NCI-H526 treated with DMSO at 0.1 percent for 48 hours (cell line): ENCODE data around the gene GNG3.
A peak's percentile ranks its signal among the peaks of the same experiment; 100 is the strongest.
"Not testable (repeated sequence)": the region's sequence is repeated elsewhere in the genome, so short reads cannot be mapped to it uniquely, and the experiment has no call there.

Experiments used
- DNase-seq: peaks from one replicate; lab custom pipeline; 2025; lab: John Stamatoyannopoulos, UW

Gene GNG3

GRCh38 chr11:62716816-62717215, 9.3 kb downstream of the GNG3 start:
- DNase-seq, result no peak

GRCh38 chr11:62719302-62719978, 12.0 kb downstream of the GNG3 start:
- DNase-seq, result no peak

GRCh38 chr11:62721994-62722393, 14.5 kb downstream of the GNG3 start:
- no peak for DNase-seq

- no peak for DNase-seq
These were observed 16.7 kb downstream of the GNG3 start for GRCh38 chr11:62724171-62724570.

- DNase-seq, result no peak
These were observed 18.2 kb downstream of the GNG3 start for GRCh38 chr11:62725646-62726045.

GRCh38 chr11:62726156-62726914, 18.9 kb downstream of the GNG3 start:
- no peak for DNase-seq

- no peak for DNase-seq
These were observed 19.4 kb downstream of the GNG3 start for GRCh38 chr11:62726915-62727164.

GRCh38 chr11:62727165-62727871, 19.8 kb downstream of the GNG3 start, which contains the start of gene HNRNPUL2:
Gene HNRNPUL2, minus strand, starts transcription at chr11:62727457. Its CDS starts 301 bp downstream, at chr11:62727156.
- DNase-seq, result peak; percentile 99

GRCh38 chr11:62727872-62728170, 20.3 kb downstream of the GNG3 start:
- peak; percentile 98 for DNase-seq

GRCh38 chr11:62728171-62728988, 20.9 kb downstream of the GNG3 start, which contains the start of gene TTC9C:
Gene TTC9C, plus strand, starts transcription at chr11:62728486. Its CDS starts 363 bp downstream, at chr11:62728849.
- peak; percentile 83 for DNase-seq

GRCh38 chr11:62730076-62730475, 22.6 kb downstream of the GNG3 start:
- DNase-seq, result not testable (repeated sequence)

GRCh38 chr11:62732830-62733229, 25.4 kb downstream of the GNG3 start:
- DNase-seq, result no peak

- no peak for DNase-seq
These were observed 29.7 kb downstream of the GNG3 start for GRCh38 chr11:62737196-62737595.

GRCh38 chr11:62747475-62748160, 40.1 kb downstream of the GNG3 start:
- peak; percentile 88 for DNase-seq

GRCh38 chr11:62749931-62750330, 42.5 kb downstream of the GNG3 start:
- DNase-seq, result not testable (repeated sequence)

GRCh38 chr11:62752177-62752785, 44.8 kb downstream of the GNG3 start:
- no peak for DNase-seq

GRCh38 chr11:62752994-62753735, 45.7 kb downstream of the GNG3 start:
- DNase-seq, result no peak

- DNase-seq, result peak; percentile 99
These were observed 46.5 kb downstream of the GNG3 start, which contains the start of gene ZBTB3 for GRCh38 chr11:62753736-62754603. Gene ZBTB3, minus strand, starts transcription at chr11:62754160. Its CDS starts 496 bp downstream, at chr11:62753664.

- no peak for DNase-seq
These were observed 47.7 kb downstream of the GNG3 start for GRCh38 chr11:62755086-62755615.
